GM19043 (cell line): ENCODE data around the gene METTL17.

Experiments
- ATAC-seq: cut with Tn5 transposase; IDR thresholded peaks from one replicate; pipeline ENCODE4 v1.9.1; 2021; ENCODE audit warnings: low read depth; ENCODE audit not compliant: unreplicated experiment

METTL17 gene

DNA sequence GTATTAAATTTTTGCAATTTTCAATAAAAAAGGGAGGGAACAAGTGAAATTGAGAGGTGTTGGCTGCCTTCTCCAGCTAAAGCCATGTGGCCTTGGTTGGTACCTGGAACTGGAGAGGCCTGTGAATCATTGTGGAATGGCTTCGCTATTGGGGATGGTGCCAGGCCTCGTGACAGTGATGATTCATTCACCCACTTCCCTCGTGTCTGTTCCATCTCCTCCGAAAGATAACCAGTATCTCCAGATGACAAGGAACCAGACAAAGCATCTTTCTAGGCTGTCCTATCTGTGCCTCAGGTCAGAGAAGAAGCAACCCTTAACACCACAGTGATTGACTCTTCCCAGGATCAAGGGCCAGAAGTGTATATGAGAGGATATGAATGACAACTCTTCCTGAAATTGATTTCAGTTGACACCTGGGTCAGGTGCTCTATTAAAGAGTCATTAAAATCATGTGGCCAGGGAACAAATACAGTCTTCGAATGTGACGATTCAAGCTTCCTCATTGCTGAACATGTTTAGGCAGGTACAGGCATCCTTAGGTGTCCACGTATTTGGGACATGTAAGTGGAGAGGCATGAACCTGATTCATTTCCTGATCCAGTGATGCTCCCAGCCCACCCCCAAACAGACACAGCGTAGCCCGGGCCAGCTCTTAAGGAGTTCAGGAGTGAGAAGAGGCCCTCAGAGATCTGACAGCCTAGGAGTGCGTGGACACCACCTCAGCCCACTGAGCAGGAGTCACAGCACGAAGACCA is 52.1 kb downstream of the METTL17 start, which contains the start of gene RNASE7:
RNASE7 (plus strand) TSS at position 687 of the 758 bp plus-strand sequence. CDS start 631 bp downstream, outside the sequence.
- ATAC-seq: no peak

DNA sequence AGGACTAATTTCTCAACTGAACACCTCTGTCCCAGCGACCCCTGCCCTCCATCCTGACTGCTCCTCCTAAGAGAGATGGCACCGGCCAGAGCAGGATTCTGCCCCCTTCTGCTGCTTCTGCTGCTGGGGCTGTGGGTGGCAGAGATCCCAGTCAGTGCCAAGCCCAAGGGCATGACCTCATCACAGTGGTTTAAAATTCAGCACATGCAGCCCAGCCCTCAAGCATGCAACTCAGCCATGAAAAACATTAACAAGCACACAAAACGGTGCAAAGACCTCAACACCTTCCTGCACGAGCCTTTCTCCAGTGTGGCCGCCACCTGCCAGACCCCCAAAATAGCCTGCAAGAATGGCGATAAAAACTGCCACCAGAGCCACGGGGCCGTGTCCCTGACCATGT is 53.1 kb downstream of the METTL17 start:
- no peak for ATAC-seq

DNA sequence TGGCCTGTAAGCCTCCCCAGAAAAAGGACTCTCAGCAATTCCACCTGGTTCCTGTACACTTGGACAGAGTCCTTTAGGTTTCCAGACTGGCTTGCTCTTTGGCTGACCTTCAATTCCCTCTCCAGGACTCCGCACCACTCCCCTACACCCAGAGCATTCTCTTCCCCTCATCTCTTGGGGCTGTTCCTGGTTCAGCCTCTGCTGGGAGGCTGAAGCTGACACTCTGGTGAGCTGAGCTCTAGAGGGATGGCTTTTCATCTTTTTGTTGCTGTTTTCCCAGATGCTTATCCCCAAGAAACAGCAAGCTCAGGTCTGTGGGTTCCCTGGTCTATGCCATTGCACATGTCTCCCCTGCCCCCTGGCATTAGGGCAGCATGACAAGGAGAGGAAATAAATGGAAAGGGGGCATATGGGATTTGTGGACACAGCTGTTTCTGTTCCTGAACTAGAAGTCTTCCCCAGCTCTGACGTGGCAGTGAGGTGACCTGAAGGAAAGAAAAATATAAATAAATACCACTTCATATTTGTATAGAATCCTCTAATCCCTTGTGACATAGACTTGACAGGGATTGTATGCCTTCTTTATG is 53.7 kb downstream of the METTL17 start:
- ATAC-seq: no peak

DNA sequence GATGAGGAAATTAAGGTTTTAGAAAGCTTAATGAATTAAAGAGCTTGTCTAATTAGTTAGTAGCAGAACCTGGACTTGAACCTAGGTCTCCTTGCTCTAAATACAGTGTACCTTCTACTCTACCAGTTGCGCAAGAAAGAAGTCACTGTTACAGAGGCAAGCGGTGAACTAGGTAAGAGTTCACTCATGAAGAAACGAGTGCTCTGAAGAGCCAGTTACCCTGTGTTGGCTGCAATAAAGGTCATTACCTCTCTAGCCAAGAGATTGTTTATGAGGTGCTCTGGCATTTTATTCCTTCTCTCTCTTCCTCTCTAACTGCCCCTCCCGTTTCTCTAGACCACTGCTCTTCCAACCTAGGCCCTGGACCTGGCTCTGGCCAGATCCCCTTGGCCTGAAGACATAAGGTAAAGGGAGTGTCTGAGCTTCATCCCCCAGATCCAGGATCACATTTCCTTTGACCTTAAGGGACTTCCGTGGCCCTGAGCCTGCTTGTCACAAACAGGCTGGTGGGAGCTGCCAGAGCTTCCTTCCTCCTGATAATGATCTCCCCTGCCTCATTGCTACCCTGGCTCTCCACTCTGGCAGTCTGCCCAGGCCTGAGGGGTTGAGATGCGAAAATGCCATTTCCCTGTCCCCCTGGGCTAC is 54.3 kb downstream of the METTL17 start:
- no peak for ATAC-seq
